ENCODE measurements around the gene LRP2. TPM values are rescaled to one million over a fixed set of nuclear protein-coding genes. Genes with fewer than 3 reads are reported as not detected.

Gene LRP2
- total and polyA plus RNA-seq, 2 experiments from 2014 or later, result 0.68 to 2.7 TPM

DNA sequence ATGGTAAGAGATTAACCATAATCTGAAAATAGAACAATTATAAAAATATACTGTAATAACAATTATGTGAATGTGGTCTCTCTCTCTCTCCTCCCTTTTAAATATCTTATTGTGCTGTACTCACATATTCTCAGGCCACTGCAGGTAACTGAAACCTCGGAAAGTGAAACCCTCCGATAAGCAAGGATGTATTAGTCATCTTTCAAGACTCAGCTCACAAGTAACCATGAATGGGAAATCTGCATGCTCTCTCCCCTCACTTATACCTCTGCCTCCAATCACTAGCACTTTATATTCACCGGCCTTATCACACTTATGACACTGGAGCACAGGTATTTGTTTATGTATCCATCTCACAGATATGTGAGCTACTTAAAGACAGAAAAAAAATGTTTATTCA is 139.7 kb downstream of the LRP2 start (continued):
- TF ChIP-seq STAT1 (IDR thresholded peaks at IDR 0.05; ENCODE audit: unreplicated experiment), result no peak
- TF ChIP-seq CTCF (conservative IDR thresholded peaks at IDR 0.05; ENCODE audit: low read depth in 2 of 2), result no peak
- no peak for TF ChIP-seq ETS1 (IDR thresholded peaks at IDR 0.05)

- ATAC-seq (peak; percentile 74), DNase-seq (ENCODE audit: low spot score) (peak; percentile 71)
- Mint-ChIP-seq H3K36me3 (ENCODE audit: low read depth) (no peaks in the 10 kb centered on the region), H3K4me1 (no peaks in the 10 kb centered on the region), H3K4me3 (no peak overlapping the region), H3K27ac (no peak overlapping the region), H3K27me3 (ENCODE audit: insufficient read depth, low read depth, poor library complexity) (peaks cover 4% of the 10 kb centered on the region), H3K9me3 (no peaks in the 10 kb centered on the region)
- H3F3A ChIP-seq (replicated peaks; ENCODE audit: low read depth), result no peaks in the 10 kb centered on the region
- no peaks in the 10 kb centered on the region for H3K36me3 ChIP-seq (ENCODE audit: insufficient read depth)
- H4K20me1 ChIP-seq (replicated peaks; ENCODE audit: insufficient read depth), result no peaks in the 10 kb centered on the region
- H3K27ac ChIP-seq (ENCODE audit: low read depth), result no peak overlapping the region
- no peak overlapping the region for H3K4me2 ChIP-seq
- H2AFZ ChIP-seq, result no peak overlapping the region
- no peaks in the 10 kb centered on the region for H3K9me2 ChIP-seq (ENCODE audit: insufficient read depth)
- no peaks in the 10 kb centered on the region for H3K79me2 ChIP-seq (replicated peaks; ENCODE audit: insufficient read depth)
- peak; percentile 49 to 72 for TF ChIP-seq CTCF (conservative IDR thresholded peaks at IDR 0.05; ENCODE audit: low read depth in 2 of 2)
- TF ChIP-seq EZH2phosphoT487 (IDR thresholded peaks at IDR 0.05; ENCODE audit: unreplicated experiment), result no peak
- H3K27me3 ChIP-seq (ENCODE audit: insufficient read depth), result no peaks in the 10 kb centered on the region
- no peaks in the 10 kb centered on the region for H3K4me1 ChIP-seq (ENCODE audit: insufficient read depth)
- no peak overlapping the region for H3K4me3 ChIP-seq
Observed at GRCh38 chr2:169221745-169222369, 140.5 kb downstream of the LRP2 start.

- Histone ChIP-seq H3K4me1 (ENCODE audit: insufficient read depth) (no peaks in the 10 kb centered on the region), H2AFZ (no peak overlapping the region), H3K27me3 (ENCODE audit: insufficient read depth) (no peaks in the 10 kb centered on the region), H3K27ac (ENCODE audit: low read depth) (no peak overlapping the region), H3F3A (replicated peaks; ENCODE audit: low read depth) (no peaks in the 10 kb centered on the region), H3K79me2 (replicated peaks; ENCODE audit: insufficient read depth) (no peaks in the 10 kb centered on the region), H4K20me1 (replicated peaks; ENCODE audit: insufficient read depth) (no peaks in the 10 kb centered on the region), H3K9me2 (ENCODE audit: insufficient read depth) (peaks cover 4% of the 10 kb centered on the region; the same call in 1 of the 2 replicates), H3K4me2 (no peak overlapping the region), H3K4me3 (no peak overlapping the region), H3K36me3 (ENCODE audit: insufficient read depth) (no peaks in the 10 kb centered on the region)
- Mint-ChIP-seq H3K27me3 (ENCODE audit: insufficient read depth, low read depth, poor library complexity) (no peaks in the 10 kb centered on the region), H3K4me1 (no peaks in the 10 kb centered on the region), H3K27ac (no peak overlapping the region), H3K4me3 (no peak overlapping the region), H3K9me3 (no peaks in the 10 kb centered on the region), H3K36me3 (ENCODE audit: low read depth) (no peaks in the 10 kb centered on the region)
- DNase-seq (ENCODE audit: low spot score) (no peak), ATAC-seq (no peak)
- TF ChIP-seq EZH2 (IDR thresholded peaks at IDR 0.05; ENCODE audit: low read depth, unreplicated experiment) (no peak), ZNF331 (CRISPR knock-in tag; IDR thresholded peaks at IDR 0.05; ENCODE audit: low read depth) (no peak), EZH2phosphoT487 (IDR thresholded peaks at IDR 0.05; ENCODE audit: unreplicated experiment) (no peak), POLR2AphosphoS5 (IDR thresholded peaks at IDR 0.05; ENCODE audit: low read depth) (no peak), JUNB (IDR thresholded peaks at IDR 0.05; ENCODE audit: unreplicated experiment) (no peak)
Observed at GRCh38 chr2:169210917-169211316, 151.4 kb downstream of the LRP2 start.

Measured in GM23338 (cell line).